Heart right ventricle (tissue), 16 donors: ENCODE measurements around the gene SLX9. TPM values are rescaled to one million over a fixed set of nuclear protein-coding genes. Genes with fewer than 3 reads are reported as not detected.
A peak's percentile ranks its signal among the peaks of the same experiment; 100 is the strongest.
"Not testable (repeated sequence)": the region's sequence is repeated elsewhere in the genome, so short reads cannot be mapped to it uniquely, and the experiment has no call there.

Source experiments
- ATAC-seq, 8 donors: fragments of 200-7000 bp; cut with Tn5 transposase; one replicate each; pipeline ENCODE4 v1.9.1; 2020; ENCODE audit warnings: mild to moderate bottlenecking in 8 of 8, moderate library complexity in 8 of 8, moderate number of reproducible peaks in 1 of 8
- DNase-seq, 2 donors: peaks; one replicate each; pipeline ENCODE4 v3.0.0-alpha.2; 2020
- H3K27ac ChIP-seq, 10 donors: fragments of 200-600 bp; sonication (generic) in 2 of 10; one replicate each; pipeline versions ENCODE4 v1.5.0 to v1.8.0; 2020 to 2022; ENCODE audit warnings: mild to moderate bottlenecking in 3 of 10
- H3K27me3 ChIP-seq, 7 donors: fragments of 200-600 bp; one replicate each; pipeline ENCODE4 v1.8.0; 2021 to 2022; ENCODE audit warnings: mild to moderate bottlenecking in 2 of 7
- H3K36me3 ChIP-seq, 9 donors: fragments of 200-600 bp; sonication (generic) in 1 of 9; one replicate each; pipeline versions ENCODE4 v1.5.0 to v1.8.0; 2020 to 2022; ENCODE audit warnings: mild to moderate bottlenecking in 2 of 9
- H3K4me1 ChIP-seq, 9 donors: fragments of 200-600 bp; sonication (generic) in 1 of 9; one replicate each; pipeline versions ENCODE4 v1.5.0 to v1.8.0; 2020 to 2022; ENCODE audit warnings: mild to moderate bottlenecking in 4 of 9
- H3K4me3 ChIP-seq, 10 donors: fragments of 200-600 bp; sonication (generic) in 2 of 10; one replicate each; pipeline versions ENCODE4 v1.5.0 to v1.8.0; 2020 to 2022; ENCODE audit warnings: mild to moderate bottlenecking in 7 of 10, moderate library complexity in 2 of 10
- H3K9me3 ChIP-seq, 11 donors: fragments of 200-600 bp in 10 of 11; sonication (generic) in 2 of 11; one replicate each; pipeline versions ENCODE4 v1.5.0 to v1.8.0; 2013 to 2022; ENCODE audit warnings: mild to moderate bottlenecking in 2 of 11, control low read depth in 1 of 11, moderate library complexity in 1 of 11
- WGBS, 2 donors: extraction: QIAGEN DNeasy Blood & Tissue Kit; methylation state at CpG; one replicate each; pipeline ENCODE4 v1.1.7; 2013; ENCODE audit warnings: inconsistent platforms in 1 of 2; 5-methylcytosine and 5-hydroxymethylcytosine counted together
- intact Hi-C, 10 donors: fragments of 100-400 bp; cut with DNase I; formaldehyde crosslinking; loops; one replicate each; pipeline versions ENCODE4 v1.11.1 to v1.14.2; 2022
- polyA plus RNA-seq, 2 donors: library from polyadenylated mRNA; stranded (reverse); fragments of 200-250 nt; gene quantifications; one replicate each; pipeline ENCODE4 v1.2.3, GENCODE V29; 2013
- total RNA-seq, 10 donors: library from RNA; stranded (reverse); fragmentation: NEBNext Ultra II Directional in 3 of 10; extraction: Animal tissue kit (Norgen Biotek cat#: 25700) in 3 of 10; gene quantifications; one replicate each; pipeline versions ENCODE4 v1.2.1 to v1.2.4, GENCODE V29; 2021 to 2023
- TF ChIP-seq, protein P1 (sequence below), 9 donors: fragments of 200-600 bp; sonication (generic) in 2 of 9; IDR thresholded peaks; one replicate each; pipeline versions ENCODE4 v1.5.0 to v1.8.0; 2021 to 2022; ENCODE audit warnings: antibody characterized with exemption in 9 of 9, mild to moderate bottlenecking in 5 of 9, moderate library complexity in 1 of 9
- donor health status: Arrhythmogenic right ventricular cardiomyopathy.
- donor health status: ischemic (EF 13 %, LVEDD 7.1; RV severe dilation, severe dysfunction).
- donor health status: healthy with polysubstance abuse.
- donor health status: DM: no; HTN: yes; CAD: no.
- donor health status: DM: no; HTN: no; CAD: no.
- donor health status: ischemic (EF 25% LVEDD 6.9; RV normal size, moderate dysfunction).
- donor health status: ischemic (EF 25% LVEDD 5.7; RV mildly dilated, moderate dysfunction).
- donor health status: healthy.
- donor health status: DM: yes; HTN: yes; CAD: no.
- donor health status: Ischemic cardiomyopathy.
- donor health status: ischemic (EF 35%, LVEDD 5.7; RV mildly dilated, moderate dysfunction).
- donor health status: nonischemic (EF 11% LVEDD 7.7; RV severe dilation, severe dysfunction).
- donor health status: DM: yes; HTN: yes; CAD: no.
- donor health status: PGD.
- donor health status: ischemic (EF 29% LVEDD 5.4; RV normal size, mild dysfunction).
- donor health status: nonischemic (EF 23%, LVEDD 6.1; RV moderate dilation, normal function).

The SLX9 gene
- total and polyA plus RNA-seq, 12 donors: 42.4 to 83.6 (median 57.3) TPM

DNA sequence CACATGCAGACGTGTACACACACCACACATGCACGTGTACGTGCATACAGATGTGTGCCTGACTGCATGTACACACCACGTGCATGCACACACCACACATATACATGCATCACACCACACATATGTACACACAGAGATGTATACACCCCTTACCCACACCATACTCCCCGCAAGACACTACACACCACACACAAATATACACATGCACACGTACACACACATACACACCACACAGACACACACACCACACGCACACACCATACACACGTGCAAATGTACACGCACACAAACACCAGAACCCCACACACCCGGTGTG lies 28.8 kb upstream of the SLX9 start:
- Histone ChIP-seq H3K27ac (peak overlapping the region in 1 of 10 donors; percentile 92), H3K36me3 (peaks cover 0 to 33% (median 0%) of the 10 kb centered on the region in 9 donors), H3K9me3 (no peaks in the 10 kb centered on the region), H3K4me1 (peaks cover 0 to 91% (median 12%) of the 10 kb centered on the region in 9 donors), H3K27me3 (peaks cover 0 to 4% (median 0%) of the 10 kb centered on the region in 7 donors), H3K4me3 (peak overlapping the region in 1 of 10 donors; percentile 38)
- ATAC-seq: peak in 1 of 8 donors; percentile 4
- TF ChIP-seq, protein P1, sequence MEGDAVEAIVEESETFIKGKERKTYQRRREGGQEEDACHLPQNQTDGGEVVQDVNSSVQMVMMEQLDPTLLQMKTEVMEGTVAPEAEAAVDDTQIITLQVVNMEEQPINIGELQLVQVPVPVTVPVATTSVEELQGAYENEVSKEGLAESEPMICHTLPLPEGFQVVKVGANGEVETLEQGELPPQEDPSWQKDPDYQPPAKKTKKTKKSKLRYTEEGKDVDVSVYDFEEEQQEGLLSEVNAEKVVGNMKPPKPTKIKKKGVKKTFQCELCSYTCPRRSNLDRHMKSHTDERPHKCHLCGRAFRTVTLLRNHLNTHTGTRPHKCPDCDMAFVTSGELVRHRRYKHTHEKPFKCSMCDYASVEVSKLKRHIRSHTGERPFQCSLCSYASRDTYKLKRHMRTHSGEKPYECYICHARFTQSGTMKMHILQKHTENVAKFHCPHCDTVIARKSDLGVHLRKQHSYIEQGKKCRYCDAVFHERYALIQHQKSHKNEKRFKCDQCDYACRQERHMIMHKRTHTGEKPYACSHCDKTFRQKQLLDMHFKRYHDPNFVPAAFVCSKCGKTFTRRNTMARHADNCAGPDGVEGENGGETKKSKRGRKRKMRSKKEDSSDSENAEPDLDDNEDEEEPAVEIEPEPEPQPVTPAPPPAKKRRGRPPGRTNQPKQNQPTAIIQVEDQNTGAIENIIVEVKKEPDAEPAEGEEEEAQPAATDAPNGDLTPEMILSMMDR (IDR thresholded peaks at IDR 0.05): no peak
- intact Hi-C loops: no loop called here
- WGBS, 2 donors: 75 to 76% methylated on average over 10 of the region's 10 CpGs
- no peak for DNase-seq

DNA sequence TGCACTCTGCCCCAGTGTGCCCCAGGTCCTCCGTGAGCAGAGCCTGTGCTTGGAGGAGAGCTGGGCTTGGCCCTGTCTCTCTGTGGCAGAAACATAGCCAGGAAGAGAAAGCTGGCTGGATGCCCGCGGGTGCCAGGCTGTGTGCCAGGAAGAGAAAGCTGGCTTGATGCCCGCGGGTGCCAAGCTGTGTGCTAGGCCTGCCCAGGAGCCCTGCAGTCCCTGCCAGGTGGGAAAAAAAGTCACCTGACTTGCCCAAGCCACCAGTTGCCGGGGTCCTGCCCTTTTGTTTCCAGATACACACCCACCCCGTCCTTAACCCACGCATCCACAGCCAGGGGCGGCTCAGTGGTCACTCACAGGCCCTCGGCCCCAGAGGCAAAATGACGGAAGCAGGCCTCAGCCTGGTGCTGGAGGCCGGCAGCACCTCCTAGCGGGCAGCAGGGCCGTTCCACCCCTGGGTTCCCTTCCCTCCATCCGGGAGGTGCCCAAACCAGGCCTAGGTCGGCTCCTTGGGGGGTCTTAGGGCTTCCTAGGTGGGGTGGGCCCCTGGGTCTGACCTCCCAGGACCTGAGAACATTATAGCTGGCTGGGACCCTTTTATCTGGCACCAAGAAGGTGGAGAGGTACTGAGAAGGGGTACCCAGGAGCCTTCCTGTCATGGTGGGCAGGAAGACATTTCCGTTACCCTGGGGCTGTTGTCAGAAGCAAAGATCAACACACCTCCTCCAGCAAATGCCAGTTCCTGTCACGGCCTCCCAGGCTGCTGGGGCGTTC lies 28.3 kb upstream of the SLX9 start:
- Histone ChIP-seq H3K4me3 (peak overlapping the region in 1 of 10 donors; percentile 38), H3K4me1 (peaks cover 0 to 94% (median 12%) of the 10 kb centered on the region in 9 donors), H3K27me3 (peaks cover 0 to 3% (median 0%) of the 10 kb centered on the region in 7 donors), H3K27ac (peak overlapping the region in 5 of 10 donors; percentile 1 to 92 (median 42)), H3K36me3 (peaks cover 0 to 28% (median 0%) of the 10 kb centered on the region in 9 donors), H3K9me3 (no peaks in the 10 kb centered on the region)
- WGBS, 2 donors: 58 to 59% methylated on average over 19 of the region's 19 CpGs
- intact Hi-C loops: no loop called here
- ATAC-seq: peak; percentile 77 to 95 (median 90)
- DNase-seq: peak; percentile 72 to 81
- TF ChIP-seq, protein P1 (IDR thresholded peaks at IDR 0.05): peak in 5 of 9 donors; percentile 19 to 61 (median 28)

DNA sequence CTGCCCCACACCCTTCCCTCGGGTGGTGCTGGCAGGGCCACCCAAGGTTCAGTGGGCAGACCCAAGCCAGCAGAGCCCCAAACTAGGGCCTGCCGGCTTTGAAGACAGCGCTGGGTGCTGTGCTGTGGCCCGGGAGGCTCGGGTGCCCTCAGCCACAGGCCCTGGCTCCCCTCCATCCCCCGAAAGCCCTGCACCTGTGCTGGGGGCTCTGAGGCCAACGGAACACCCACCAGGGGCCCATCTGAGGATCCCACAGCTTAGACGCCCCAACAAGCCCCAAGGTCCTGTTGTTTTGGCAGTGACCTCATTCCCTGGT lies 27.7 kb upstream of the SLX9 start:
- 83 to 84% methylated on average over 8 of the region's 8 CpGs for WGBS, 2 donors
- ATAC-seq (no peak), DNase-seq (no peak)
- intact Hi-C loops: no loop called here
- Histone ChIP-seq H3K4me1 (peaks cover 0 to 94% (median 12%) of the 10 kb centered on the region in 9 donors), H3K9me3 (no peaks in the 10 kb centered on the region), H3K27ac (peak overlapping the region in 4 of 10 donors; percentile 1 to 92 (median 26)), H3K27me3 (no peaks in the 10 kb centered on the region), H3K4me3 (peak overlapping the region in 1 of 10 donors; percentile 38), H3K36me3 (peaks cover 0 to 23% (median 0%) of the 10 kb centered on the region in 9 donors)
- TF ChIP-seq, protein P1 (IDR thresholded peaks at IDR 0.05): no peak

DNA sequence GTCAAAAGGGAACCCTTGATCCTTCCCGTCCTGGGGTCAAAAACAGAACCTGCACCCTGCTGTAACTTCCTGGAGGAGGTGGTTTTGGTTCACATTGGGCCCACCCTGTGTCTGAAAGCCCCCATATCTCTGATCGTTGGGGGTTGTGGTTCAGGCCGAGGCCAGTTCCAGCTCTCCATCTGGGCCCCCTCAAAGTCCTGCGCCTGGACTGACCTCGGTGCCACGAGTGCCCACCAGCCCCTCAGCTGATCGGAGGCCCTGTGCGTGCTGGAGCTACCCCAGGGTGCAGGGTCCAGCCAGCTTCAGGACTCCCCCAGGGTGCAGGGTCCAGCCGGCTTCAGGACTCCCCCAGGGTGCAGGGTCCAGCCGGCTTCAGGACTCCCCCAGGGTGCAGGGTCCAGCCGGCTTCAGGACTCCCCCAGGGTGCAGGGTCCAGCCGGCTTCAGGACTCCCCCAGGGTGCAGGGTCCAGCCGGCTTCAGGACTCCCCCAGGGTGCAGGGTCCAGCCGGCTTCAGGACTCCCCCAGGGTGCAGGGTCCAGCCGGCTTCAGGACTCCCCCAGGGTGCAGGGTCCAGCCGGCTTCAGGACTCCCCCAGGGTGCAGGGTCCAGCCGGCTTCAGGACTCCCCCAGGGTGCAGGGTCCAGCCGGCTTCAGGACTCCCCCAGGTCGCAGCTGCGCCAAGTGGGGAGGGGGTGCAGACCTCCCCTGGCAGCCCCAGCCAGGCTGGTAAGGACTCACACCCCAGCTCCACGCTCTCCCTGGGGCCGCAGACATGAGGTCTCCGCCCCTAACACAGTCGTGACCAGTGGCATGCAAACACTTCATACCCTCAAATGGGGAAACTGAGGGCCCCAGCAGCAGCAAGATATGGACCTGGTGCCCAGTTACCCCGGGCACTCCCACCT lies 27.1 kb upstream of the SLX9 start:
- intact Hi-C loops, DNase-seq, H3K9me3 ChIP-seq, ATAC-seq, H3K27me3 ChIP-seq: not testable (repeated sequence)
- Histone ChIP-seq H3K4me1 (peaks cover 0 to 94% (median 9%) of the 10 kb centered on the region in 9 donors), H3K27ac (peak overlapping the region in 3 of 10 donors; percentile 29 to 92 (median 42)), H3K4me3 (peak overlapping the region in 1 of 10 donors; percentile 39), H3K36me3 (peaks cover 0 to 22% (median 0%) of the 10 kb centered on the region in 9 donors)
- 81 to 82% methylated on average over 18 to 19 of the region's 25 CpGs for WGBS, 2 donors
